DOHH2 (cell line): ENCODE measurements around the gene SMARCA2.

Experiments
- EZH2phosphoT487 ChIP-seq: fragments of 200-600 bp; sonication (generic); IDR thresholded peaks from 2 replicates; pipeline ENCODE4 v1.6.1; 2017; ENCODE audit warnings: borderline replicate concordance, mild to moderate bottlenecking, antibody characterized with exemption, low read length, moderate library complexity, mixed read lengths
- TF ChIP-seq, protein P1 (sequence below): fragments of 200-600 bp; sonication (generic); IDR thresholded peaks from one replicate; pipeline ENCODE4 v1.5.1; 2014; ENCODE audit warnings: antibody characterized with exemption, mild to moderate bottlenecking, low read depth, low read length; ENCODE audit not compliant: poor library complexity, severe bottlenecking

DNA sequence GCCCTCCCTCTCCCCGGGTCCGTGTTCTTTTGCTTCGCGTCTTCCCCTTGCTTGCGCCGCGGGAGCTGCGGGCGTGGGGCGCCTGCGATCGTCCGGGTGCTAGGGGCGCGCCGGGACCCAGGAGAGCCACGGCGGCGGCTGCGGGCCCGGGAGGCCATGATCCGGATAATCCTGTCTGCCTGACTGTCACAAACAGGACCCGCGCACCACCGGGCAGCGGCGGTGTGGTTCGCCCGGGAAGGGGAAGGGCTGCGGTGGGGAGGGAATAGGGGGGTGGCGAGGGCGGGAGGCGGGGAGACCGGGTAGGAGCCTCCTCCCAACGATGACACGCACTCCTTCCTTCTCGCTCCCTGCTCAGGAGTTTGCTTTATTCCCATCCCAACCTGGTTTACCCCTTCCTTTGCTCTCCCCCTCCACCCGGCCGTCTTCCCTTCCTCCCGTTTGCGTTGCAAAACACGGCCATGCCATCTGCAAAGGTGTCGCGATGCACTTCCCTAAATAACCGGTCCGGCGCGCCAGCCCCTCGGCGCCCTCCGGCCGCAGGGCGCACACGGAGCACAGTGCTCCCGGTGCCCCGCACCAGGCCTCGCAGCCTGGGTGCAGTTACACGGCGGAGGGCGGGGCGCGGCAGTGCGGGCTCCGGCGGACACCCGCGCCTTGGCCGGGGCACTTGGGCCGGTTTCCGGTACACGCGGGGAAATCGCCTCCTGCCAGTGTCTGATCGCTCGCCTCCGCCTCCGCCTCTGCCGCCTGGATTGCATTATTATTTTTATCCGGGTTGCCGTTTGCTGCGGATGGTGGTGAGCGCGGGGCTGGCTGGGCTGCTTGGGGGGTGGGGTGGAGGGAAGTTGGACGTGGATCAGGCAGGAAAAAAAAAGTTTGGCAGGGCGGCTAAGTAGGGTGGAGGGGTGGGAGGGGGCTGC is 1.5 kb downstream of the SMARCA2 start:
- TF ChIP-seq, protein P1, sequence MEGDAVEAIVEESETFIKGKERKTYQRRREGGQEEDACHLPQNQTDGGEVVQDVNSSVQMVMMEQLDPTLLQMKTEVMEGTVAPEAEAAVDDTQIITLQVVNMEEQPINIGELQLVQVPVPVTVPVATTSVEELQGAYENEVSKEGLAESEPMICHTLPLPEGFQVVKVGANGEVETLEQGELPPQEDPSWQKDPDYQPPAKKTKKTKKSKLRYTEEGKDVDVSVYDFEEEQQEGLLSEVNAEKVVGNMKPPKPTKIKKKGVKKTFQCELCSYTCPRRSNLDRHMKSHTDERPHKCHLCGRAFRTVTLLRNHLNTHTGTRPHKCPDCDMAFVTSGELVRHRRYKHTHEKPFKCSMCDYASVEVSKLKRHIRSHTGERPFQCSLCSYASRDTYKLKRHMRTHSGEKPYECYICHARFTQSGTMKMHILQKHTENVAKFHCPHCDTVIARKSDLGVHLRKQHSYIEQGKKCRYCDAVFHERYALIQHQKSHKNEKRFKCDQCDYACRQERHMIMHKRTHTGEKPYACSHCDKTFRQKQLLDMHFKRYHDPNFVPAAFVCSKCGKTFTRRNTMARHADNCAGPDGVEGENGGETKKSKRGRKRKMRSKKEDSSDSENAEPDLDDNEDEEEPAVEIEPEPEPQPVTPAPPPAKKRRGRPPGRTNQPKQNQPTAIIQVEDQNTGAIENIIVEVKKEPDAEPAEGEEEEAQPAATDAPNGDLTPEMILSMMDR, result no peak
- no peak for TF ChIP-seq EZH2phosphoT487
